H1 (cell line): ENCODE measurements around the gene PBX3. TPM values are rescaled to one million over a fixed set of nuclear protein-coding genes. Genes with fewer than 3 reads are reported as not detected.

Experiments used
- CTCF ChIA-PET: fragments of 300-600 bp; sonication (Branson Sonifier 250); formaldehyde crosslinking; loops from one replicate; lab custom pipeline; 2021; ENCODE audit not compliant: partially characterized antibody; lab: Charles Lee
- POLR2A ChIA-PET: fragments of 300-600 bp; sonication (Branson Sonifier 250); formaldehyde crosslinking; loops from one replicate; lab custom pipeline; 2021; ENCODE audit warnings: inconsistent platforms; ENCODE audit not compliant: partially characterized antibody; lab: Charles Lee
- DNase-seq, 2 experiments: peaks; one replicate each; pipeline versions ENCODE4 v3.0.0 to v3.0.0-alpha.2; 2010 to 2022; ENCODE audit warnings: low spot score in 2 of 2, low read depth in 1 of 2, mixed read lengths in 1 of 2
- FAIRE-seq: peaks from 2 replicates; lab custom pipeline; 2011; peaks lifted over from hg19 to GRCh38; lab: Jason Lieb, UNC
- H2AFZ ChIP-seq: 2 replicates; pipeline ENCODE4 v1.8.1; 2012; ENCODE audit warnings: low read length, inconsistent platforms
- H2AK5ac ChIP-seq: 2 replicates; pipeline ENCODE4 v1.6.1; 2013; ENCODE audit warnings: low read depth, low read length
- H2BK120ac ChIP-seq: replicated peaks from 2 replicates; pipeline ENCODE3; 2013; ENCODE audit warnings: low read depth, low read length, inconsistent platforms
- H2BK12ac ChIP-seq: 2 replicates; pipeline ENCODE4 v1.6.1; 2013; ENCODE audit warnings: low read depth, low read length
- H2BK15ac ChIP-seq: 2 replicates; pipeline ENCODE4 v1.6.1; 2013; ENCODE audit warnings: low read length
- H2BK20ac ChIP-seq: 2 replicates; pipeline ENCODE4 v1.6.1; 2013; ENCODE audit warnings: low read length
- H2BK5ac ChIP-seq: 2 replicates; pipeline ENCODE4 v1.6.1; 2013; ENCODE audit warnings: low read depth, low read length
- H3K14ac ChIP-seq: 2 replicates; pipeline ENCODE4 v1.6.1; 2013; ENCODE audit warnings: inconsistent platforms; ENCODE audit not compliant: insufficient read length
- H3K18ac ChIP-seq: 2 replicates; pipeline ENCODE4 v1.6.1; 2013; ENCODE audit warnings: low read length; ENCODE audit errors: extremely low read depth
- H3K23ac ChIP-seq: 2 replicates; pipeline ENCODE4 v1.6.1; 2013; ENCODE audit warnings: inconsistent platforms; ENCODE audit not compliant: insufficient read length
- H3K23me2 ChIP-seq: 2 replicates; pipeline ENCODE4 v1.6.1; 2013; ENCODE audit warnings: low read depth, low read length
- H3K27ac ChIP-seq: 2 replicates; pipeline ENCODE4 v1.6.1; 2011; ENCODE audit warnings: low read depth, low read length, inconsistent platforms
- H3K27me3 ChIP-seq, 4 experiments: replicated peaks in 1 of 4; 1 replicate in 1 of 4; 2 replicates in 3 of 4; pipeline versions ENCODE4 v1.6.1 to v1.8.1; 2011 to 2013; ENCODE audit warnings: low read length in 3 of 4, mild to moderate bottlenecking in 3 of 4, inconsistent platforms in 2 of 4, mixed read lengths in 2 of 4, moderate library complexity in 1 of 4; ENCODE audit not compliant: control insufficient read depth in 3 of 4, insufficient read depth in 3 of 4; ENCODE audit errors: extremely low read depth in 1 of 4
- H3K36me3 ChIP-seq, 4 experiments: 2 replicates each; pipeline versions ENCODE4 v1.6.1 to v1.8.1; 2011 to 2013; ENCODE audit warnings: mild to moderate bottlenecking in 4 of 4, low read length in 3 of 4, moderate library complexity in 2 of 4, control low read depth in 1 of 4, inconsistent platforms in 1 of 4; ENCODE audit not compliant: insufficient read depth in 4 of 4, control insufficient read depth in 2 of 4
- H3K4ac ChIP-seq: replicated peaks from 2 replicates; pipeline ENCODE3; 2013; ENCODE audit warnings: low read length, low read depth, mixed read lengths, inconsistent platforms; ENCODE audit not compliant: insufficient read length
- H3K4me1 ChIP-seq, 4 experiments: replicated peaks in 1 of 4; 1 replicate in 1 of 4; 2 replicates in 3 of 4; pipeline versions ENCODE4 v1.6.1 to v1.8.1; 2011 to 2013; ENCODE audit warnings: low read length in 3 of 4, inconsistent platforms in 2 of 4, mixed read lengths in 1 of 4; ENCODE audit not compliant: insufficient read depth in 4 of 4, control insufficient read depth in 3 of 4
- H3K4me2 ChIP-seq, 2 experiments: 2 replicates each; pipeline versions ENCODE4 v1.6.1 to v1.8.1; 2011 to 2013; ENCODE audit warnings: low read depth in 2 of 2, low read length in 2 of 2, control low read depth in 1 of 2, inconsistent platforms in 1 of 2, mild to moderate bottlenecking in 1 of 2; ENCODE audit not compliant: insufficient read depth in 1 of 2
- H3K4me3 ChIP-seq, 4 experiments: fragments of 200-600, 300-600 bp in 1 of 4; sonication (generic), shearing (Covaris generic), sonication (Bioruptor Twin) in 1 of 4; 2 replicates each; pipeline versions ENCODE4 v1.5.1 to v1.8.1; 2011 to 2016; ENCODE audit warnings: low read length in 4 of 4, low read depth in 3 of 4, control low read depth in 2 of 4, inconsistent platforms in 2 of 4, mild to moderate bottlenecking in 2 of 4, mixed read lengths in 1 of 4, moderate library complexity in 1 of 4; ENCODE audit not compliant: insufficient read depth in 2 of 4; ENCODE audit errors: extremely low read depth in 1 of 4
- H3K56ac ChIP-seq: replicated peaks from 2 replicates; pipeline ENCODE3; 2013; ENCODE audit warnings: low read depth, mild to moderate bottlenecking, mixed read lengths, low read length, inconsistent platforms; ENCODE audit not compliant: insufficient read length
- H3K79me1 ChIP-seq: 2 replicates; pipeline ENCODE4 v1.6.1; 2013; ENCODE audit warnings: low read depth, low read length, control low read depth
- H3K79me2 ChIP-seq, 2 experiments: 2 replicates each; pipeline versions ENCODE4 v1.6.1 to v1.8.1; 2012 to 2013; ENCODE audit warnings: low read length in 2 of 2, mild to moderate bottlenecking in 2 of 2, inconsistent platforms in 1 of 2; ENCODE audit not compliant: insufficient read depth in 2 of 2, control insufficient read depth in 1 of 2
- H3K9ac ChIP-seq, 4 experiments: replicated peaks in 1 of 4; 1 replicate in 1 of 4; 2 replicates in 3 of 4; pipeline versions ENCODE4 v1.6.1 to v1.8.1; 2011 to 2013; ENCODE audit warnings: low read depth in 3 of 4, low read length in 3 of 4, control low read depth in 2 of 4, mild to moderate bottlenecking in 2 of 4, moderate library complexity in 2 of 4, inconsistent platforms in 1 of 4; ENCODE audit errors: extremely low read depth in 1 of 4
- H3K9me3 ChIP-seq, 2 experiments: 2 replicates each; pipeline versions ENCODE4 v1.6.1 to v1.8.1; 2012 to 2013; ENCODE audit warnings: mild to moderate bottlenecking in 2 of 2, moderate library complexity in 2 of 2, control low read depth in 1 of 2, inconsistent platforms in 1 of 2, low read depth in 1 of 2, low read length in 1 of 2, mixed read lengths in 1 of 2; ENCODE audit not compliant: insufficient read depth in 2 of 2
- H4K20me1 ChIP-seq, 2 experiments: replicated peaks in 1 of 2; 2 replicates each; pipeline versions ENCODE3 to v1.8.1; 2011 to 2013; ENCODE audit warnings: inconsistent platforms in 2 of 2, low read length in 2 of 2, mild to moderate bottlenecking in 1 of 2; ENCODE audit not compliant: insufficient read depth in 2 of 2, control insufficient read depth in 1 of 2
- H4K5ac ChIP-seq: 2 replicates; pipeline ENCODE4 v1.6.1; 2013; ENCODE audit warnings: low read length, low read depth, mixed read lengths, inconsistent platforms; ENCODE audit not compliant: insufficient read length
- H4K8ac ChIP-seq: 2 replicates; pipeline ENCODE4 v1.8.0; 2013; ENCODE audit warnings: mild to moderate bottlenecking, moderate library complexity, low read length, inconsistent platforms; ENCODE audit not compliant: insufficient read depth; ENCODE audit errors: extremely low read depth
- H4K91ac ChIP-seq: replicated peaks from 2 replicates; pipeline ENCODE3; 2013; ENCODE audit warnings: low read length, mixed read lengths, inconsistent platforms; ENCODE audit not compliant: insufficient read length
- BACH1 ChIP-seq: IDR thresholded peaks from 2 replicates; pipeline ENCODE4 v1.6.1; 2012; ENCODE audit warnings: low read length, improper control_type of control experiment
- MAX ChIP-seq: IDR thresholded peaks from 2 replicates; pipeline ENCODE4 v1.6.1; 2012; ENCODE audit warnings: inconsistent platforms
- POLR2A ChIP-seq, 2 experiments: IDR thresholded peaks; 1 replicate in 1 of 2; 2 replicates in 1 of 2; pipeline ENCODE4 v1.6.1; 2011; ENCODE audit warnings: low read depth in 2 of 2, low read length in 2 of 2, mild to moderate bottlenecking in 2 of 2; ENCODE audit errors: control extremely low read depth in 1 of 2
- POU5F1 ChIP-seq: IDR thresholded peaks from 2 replicates; pipeline ENCODE4 v1.6.1; 2011; ENCODE audit warnings: low read depth, mild to moderate bottlenecking, low read length, moderate library complexity
- SAP30 ChIP-seq: fragments of 300-600 bp; sonication (generic); IDR thresholded peaks from 2 replicates; pipeline ENCODE4 v1.7.1; 2012; ENCODE audit warnings: low read length, moderate library complexity, mild to moderate bottlenecking, inconsistent platforms; ENCODE audit not compliant: insufficient read depth, insufficient replicate concordance
- WGBS, 2 experiments: shearing (Covaris generic) in 1 of 2; methylation state at CpG; one replicate each; pipeline versions ENCODE4 v1.1.6 to v1.1.7; 2013 to 2015; ENCODE audit warnings: low lambda C conversion rate in 2 of 2, mixed read lengths in 2 of 2, inconsistent platforms in 1 of 2, low coverage in 1 of 2, missing lambda C conversion rate in 1 of 2; ENCODE audit not compliant: insufficient replicate concordance in 2 of 2, insufficient coverage in 1 of 2, insufficient read length in 1 of 2; ENCODE audit errors: extremely low coverage in 1 of 2, missing lambda C conversion rate in 1 of 2; 5-methylcytosine and 5-hydroxymethylcytosine counted together
- polyA plus RNA-seq, 7 experiments: library from polyadenylated mRNA; depleted of rRNA in 3 of 7; stranded (reverse) in 5 of 7; unstranded in 2 of 7; fragments of >200 nt in 5 of 7; fragments of 200-250 nt in 2 of 7; gene quantifications; 1 replicate in 5 of 7; 2 replicates in 1 of 7; 4 replicates in 1 of 7; pipeline versions ENCODE4 v1.2.1 to v1.2.3, GENCODE V29; 2011 to 2013; ENCODE audit warnings: missing spikeins in 2 of 7, mixed read lengths in 2 of 7
- total RNA-seq: library from RNA; stranded (reverse); fragmentation: NEBNext Ultra II Directional; extraction: Animal tissue kit (Norgen Biotek cat#: 25700); gene quantifications from 2 replicates; pipeline ENCODE4 v1.2.1, GENCODE V29; 2021

PBX3 gene
- total and polyA plus RNA-seq, 2 of the 8 experiments (the other 6 are each of a cell fraction or from before 2014, with no cell fraction given), result 22.7 to 44.3 TPM

GRCh38 chr9:125835655-125836054 is 88.5 kb downstream of the PBX3 start:
- H3K79me2 ChIP-seq, result peaks cover 0 to 58% of the 10 kb centered on the region in 2 experiments; a peak in 2 of 4 replicates
- TF ChIP-seq POLR2A (IDR thresholded peaks at IDR 0.05; ENCODE audit: control extremely low read depth in 1 of 2, low read depth in 2 of 2, low read length in 2 of 2) (no peak), BACH1 (no peak), POU5F1 (no peak), MAX (no peak), SAP30 (no peak)

More at GRCh38 chr9:125835655-125836054, 88.5 kb downstream of the PBX3 start:
- Histone ChIP-seq H4K5ac (no peak overlapping the region), H2AK5ac (no peak overlapping the region), H2BK5ac (no peak overlapping the region), H3K23me2 (no peaks in the 10 kb centered on the region), H3K9me3 (no peaks in the 10 kb centered on the region), H3K56ac (no peak overlapping the region), H3K14ac (no peak overlapping the region), H3K79me1 (no peaks in the 10 kb centered on the region; the same call in 1 of the 2 replicates), H4K20me1 (no peaks in the 10 kb centered on the region), H4K8ac (no peak overlapping the region), H2AFZ (no peak overlapping the region), H3K27me3 (no peaks in the 10 kb centered on the region), H3K4me3 (no peak overlapping the region), H3K18ac (no peak overlapping the region), H2BK20ac (no peak overlapping the region), H2BK15ac (no peak overlapping the region), H4K91ac (no peak overlapping the region), H3K4ac (no peak overlapping the region), H3K9ac (no peak overlapping the region), H2BK12ac (no peak overlapping the region), H3K4me2 (no peak overlapping the region), H3K23ac (no peak overlapping the region), H3K4me1 (no peaks in the 10 kb centered on the region), H2BK120ac (no peak overlapping the region), H3K36me3 (no peaks in the 10 kb centered on the region), H3K27ac (no peak overlapping the region)
- 96% methylated on average over 1 of the region's 1 CpG; no CpG with 5 or more reads in 1 of the 2 experiments for WGBS, 2 experiments
- ChIA-PET POLR2A (no interaction called here), CTCF (interaction anchor here (0.6 to 0.8 kb wide), 2 partner anchors 12 to 128 kb away, joined by 3 read pairs; no protein-coding TSS in a partner anchor)
- no peak for DNase-seq
- no peak for FAIRE-seq
